ENCODE results near the gene HOXD12.

GRCh38 chr2:176121190-176122051 lies 21.8 kb downstream of the HOXD12 start:
- TF ChIP-seq POLR2A (IDR thresholded peaks at IDR 0.05) (no peak), CTCF (IDR thresholded peaks at IDR 0.05) (no peak)

Data from prostate gland (tissue), 2 donors.